ENCODE measurements around the gene MARVELD2. TPM values are rescaled to one million over a fixed set of nuclear protein-coding genes. Genes with fewer than 3 reads are reported as not detected.
"Not testable (repeated sequence)": the region's sequence is repeated elsewhere in the genome, so short reads cannot be mapped to it uniquely, and the experiment has no call there.

MARVELD2 gene
- total RNA-seq, 1 experiment from 2014 or later = 0.32 TPM

GRCh38 chr5:69432412-69433206 lies 17.7 kb downstream of the MARVELD2 start:
- POLR2A ChIA-PET (ENCODE audit: low non-redundant PET) = no interaction called here
- no peaks in the 10 kb centered on the region for H3K9me3 ChIP-seq (ENCODE audit: low read depth, low read length, poor library complexity, severe bottlenecking)
- TF ChIP-seq EZH2 (IDR thresholded peaks at IDR 0.05; ENCODE audit: borderline replicate concordance, low read depth, low read length, poor library complexity, severe bottlenecking) = no peak
- DNase-seq (ENCODE audit: low spot score) = no peak
- no peaks in the 10 kb centered on the region for H3K36me3 ChIP-seq (ENCODE audit: insufficient read depth, low read length, poor library complexity, severe bottlenecking)
- no peaks in the 10 kb centered on the region for H3K27me3 ChIP-seq (replicated peaks; ENCODE audit: insufficient read depth, low read depth, low read length, poor library complexity)
- no peak overlapping the region for H3K27ac ChIP-seq (ENCODE audit: low read depth, low read length, poor library complexity, severe bottlenecking)
- CTCF ChIA-PET = no interaction called here
- intact Hi-C loops (cut with micrococcal nuclease; ENCODE audit: unreplicated experiment) = no loop called here
- peaks cover 6% of the 10 kb centered on the region for H3K4me1 ChIP-seq (ENCODE audit: insufficient read depth, low read length, poor library complexity, severe bottlenecking)
- no TSS peak for BruUV-seq (replicated peaks)
- H3K4me3 ChIP-seq (ENCODE audit: low read depth, low read length, poor library complexity, severe bottlenecking) = no peak overlapping the region

GRCh38 chr5:69435276-69435884 lies 20.5 kb downstream of the MARVELD2 start:
- CTCF ChIA-PET; DNase-seq (ENCODE audit: low spot score); BruUV-seq (replicated peaks); H3K4me3 ChIP-seq (ENCODE audit: low read depth, low read length, poor library complexity, severe bottlenecking); H3K36me3 ChIP-seq (ENCODE audit: insufficient read depth, low read length, poor library complexity, severe bottlenecking); H3K27ac ChIP-seq (ENCODE audit: low read depth, low read length, poor library complexity, severe bottlenecking); H3K9me3 ChIP-seq (ENCODE audit: low read depth, low read length, poor library complexity, severe bottlenecking); intact Hi-C loops (cut with micrococcal nuclease; ENCODE audit: unreplicated experiment); H3K27me3 ChIP-seq (replicated peaks; ENCODE audit: insufficient read depth, low read depth, low read length, poor library complexity); H3K4me1 ChIP-seq (ENCODE audit: insufficient read depth, low read length, poor library complexity, severe bottlenecking): not testable (repeated sequence)
- POLR2A ChIA-PET (ENCODE audit: low non-redundant PET) = interaction anchor here (0.5 kb wide), 1 partner anchor 158 kb away, joined by 7 read pairs; no protein-coding TSS in a partner anchor

GRCh38 chr5:69444127-69444754 lies 29.3 kb downstream of the MARVELD2 start:
- no peaks in the 10 kb centered on the region for H3K36me3 ChIP-seq (ENCODE audit: insufficient read depth, low read length, poor library complexity, severe bottlenecking)
- no peaks in the 10 kb centered on the region for H3K27me3 ChIP-seq (replicated peaks; ENCODE audit: insufficient read depth, low read depth, low read length, poor library complexity)
- H3K27ac ChIP-seq (ENCODE audit: low read depth, low read length, poor library complexity, severe bottlenecking) = no peak overlapping the region
- no peak overlapping the region for H3K4me3 ChIP-seq (ENCODE audit: low read depth, low read length, poor library complexity, severe bottlenecking)
- POLR2A ChIA-PET (ENCODE audit: low non-redundant PET) = no interaction called here
- H3K9me3 ChIP-seq (ENCODE audit: low read depth, low read length, poor library complexity, severe bottlenecking) = no peaks in the 10 kb centered on the region
- H3K4me1 ChIP-seq (ENCODE audit: insufficient read depth, low read length, poor library complexity, severe bottlenecking) = no peaks in the 10 kb centered on the region
- BruUV-seq (replicated peaks) = no TSS peak
- CTCF ChIA-PET = no interaction called here
- TF ChIP-seq EZH2 (IDR thresholded peaks at IDR 0.05; ENCODE audit: borderline replicate concordance, low read depth, low read length, poor library complexity, severe bottlenecking) (no peak), CTCF (conservative IDR thresholded peaks at IDR 0.05; ENCODE audit: low read depth, low read length) (no peak)
- no peak for DNase-seq (ENCODE audit: low spot score)
- intact Hi-C loops (cut with micrococcal nuclease; ENCODE audit: unreplicated experiment) = no loop called here

GRCh38 chr5:69449511-69449910 lies 34.6 kb downstream of the MARVELD2 start:
- CTCF ChIA-PET = no interaction called here
- no peak overlapping the region for H3K27ac ChIP-seq (ENCODE audit: low read depth, low read length, poor library complexity, severe bottlenecking)
- TF ChIP-seq EZH2 (IDR thresholded peaks at IDR 0.05; ENCODE audit: borderline replicate concordance, low read depth, low read length, poor library complexity, severe bottlenecking) = no peak
- no peak for TF ChIP-seq CTCF (conservative IDR thresholded peaks at IDR 0.05; ENCODE audit: low read depth, low read length)

More at GRCh38 chr5:69449511-69449910, 34.6 kb downstream of the MARVELD2 start:
- no peaks in the 10 kb centered on the region for H3K4me1 ChIP-seq (ENCODE audit: insufficient read depth, low read length, poor library complexity, severe bottlenecking)
- POLR2A ChIA-PET (ENCODE audit: low non-redundant PET) = no interaction called here
- no peaks in the 10 kb centered on the region for H3K36me3 ChIP-seq (ENCODE audit: insufficient read depth, low read length, poor library complexity, severe bottlenecking)
- no peaks in the 10 kb centered on the region for H3K9me3 ChIP-seq (ENCODE audit: low read depth, low read length, poor library complexity, severe bottlenecking)
- H3K27me3 ChIP-seq (replicated peaks; ENCODE audit: insufficient read depth, low read depth, low read length, poor library complexity) = no peaks in the 10 kb centered on the region
- DNase-seq (ENCODE audit: low spot score) = no peak
- intact Hi-C loops (cut with micrococcal nuclease; ENCODE audit: unreplicated experiment) = no loop called here
- no peak overlapping the region for H3K4me3 ChIP-seq (ENCODE audit: low read depth, low read length, poor library complexity, severe bottlenecking)
- no TSS peak for BruUV-seq (replicated peaks)
